Breast epithelium (tissue), 4 donors: ENCODE measurements around the gene SRP68. TPM values are rescaled to one million over a fixed set of nuclear protein-coding genes. Genes with fewer than 3 reads are reported as not detected.

ENCODE experiments used
- DNase-seq, 2 donors: peaks; one replicate each; pipeline ENCODE4 v3.0.0-alpha.2; 2019; ENCODE audit warnings: low spot score in 2 of 2
- H3K27ac ChIP-seq, 2 donors: fragments of 200-600 bp; sonication (generic) in 1 of 2; one replicate each; pipeline ENCODE4 v1.5.1; 2016 to 2019; ENCODE audit warnings: mild to moderate bottlenecking in 1 of 2
- H3K27me3 ChIP-seq, 2 donors: fragments of 200-600 bp; sonication (generic) in 1 of 2; one replicate each; pipeline versions ENCODE4 v1.5.1 to v1.6.0; 2017 to 2019; ENCODE audit warnings: control low read depth in 1 of 2, mild to moderate bottlenecking in 1 of 2
- H3K36me3 ChIP-seq: fragments of 200-600 bp; one replicate; pipeline ENCODE4 v1.5.1; 2019
- H3K4me1 ChIP-seq, 2 donors: fragments of 200-600 bp; sonication (generic); one replicate each; pipeline ENCODE4 v1.5.1; 2016 to 2019; ENCODE audit warnings: control low read depth in 1 of 2
- H3K4me3 ChIP-seq, 3 donors: fragments of 200-600 bp; sonication (generic); 1 replicate in 2 of 3; 2 replicates in 1 of 3; pipeline ENCODE4 v1.5.1; 2016 to 2019; ENCODE audit warnings: mild to moderate bottlenecking in 3 of 3, moderate library complexity in 2 of 3
- H3K9me3 ChIP-seq, 2 donors: fragments of 200-600 bp; sonication (generic) in 1 of 2; one replicate each; pipeline ENCODE4 v1.5.1; 2016 to 2019; ENCODE audit warnings: control low read depth in 1 of 2
- POLR2A ChIP-seq: fragments of 450-650 bp; IDR thresholded peaks from one replicate; pipeline ENCODE4 v1.6.1; 2016; ENCODE audit warnings: antibody characterized with exemption, mild to moderate bottlenecking, moderate library complexity
- POLR2AphosphoS5 ChIP-seq, 3 donors: sonication (generic); formaldehyde crosslinking; IDR thresholded peaks; one replicate each; pipeline ENCODE4 v1.6.1; 2017; ENCODE audit warnings: antibody characterized with exemption in 3 of 3
- intact Hi-C: fragments of 100-400 bp; cut with DNase I; formaldehyde crosslinking; loops from one replicate; pipeline ENCODE4 v1.15.1; 2023; ENCODE audit warnings: low total_unique reads
- total RNA-seq, 3 donors: library from RNA; depleted of rRNA; stranded (reverse); fragments of >200 nt; gene quantifications; one replicate each; pipeline ENCODE4 v1.1.0, GENCODE V29; 2016
- TF ChIP-seq, protein P1 (sequence below), 3 donors: fragments of 450-650 bp; IDR thresholded peaks; one replicate each; pipeline ENCODE4 v1.5.1; 2016 to 2017; ENCODE audit warnings: antibody characterized with exemption in 3 of 3, mild to moderate bottlenecking in 3 of 3, moderate library complexity in 3 of 3

Gene SRP68
- total RNA-seq, 3 donors from 2014 or later = 41.3 to 49.6 (median 48.3) TPM

DNA sequence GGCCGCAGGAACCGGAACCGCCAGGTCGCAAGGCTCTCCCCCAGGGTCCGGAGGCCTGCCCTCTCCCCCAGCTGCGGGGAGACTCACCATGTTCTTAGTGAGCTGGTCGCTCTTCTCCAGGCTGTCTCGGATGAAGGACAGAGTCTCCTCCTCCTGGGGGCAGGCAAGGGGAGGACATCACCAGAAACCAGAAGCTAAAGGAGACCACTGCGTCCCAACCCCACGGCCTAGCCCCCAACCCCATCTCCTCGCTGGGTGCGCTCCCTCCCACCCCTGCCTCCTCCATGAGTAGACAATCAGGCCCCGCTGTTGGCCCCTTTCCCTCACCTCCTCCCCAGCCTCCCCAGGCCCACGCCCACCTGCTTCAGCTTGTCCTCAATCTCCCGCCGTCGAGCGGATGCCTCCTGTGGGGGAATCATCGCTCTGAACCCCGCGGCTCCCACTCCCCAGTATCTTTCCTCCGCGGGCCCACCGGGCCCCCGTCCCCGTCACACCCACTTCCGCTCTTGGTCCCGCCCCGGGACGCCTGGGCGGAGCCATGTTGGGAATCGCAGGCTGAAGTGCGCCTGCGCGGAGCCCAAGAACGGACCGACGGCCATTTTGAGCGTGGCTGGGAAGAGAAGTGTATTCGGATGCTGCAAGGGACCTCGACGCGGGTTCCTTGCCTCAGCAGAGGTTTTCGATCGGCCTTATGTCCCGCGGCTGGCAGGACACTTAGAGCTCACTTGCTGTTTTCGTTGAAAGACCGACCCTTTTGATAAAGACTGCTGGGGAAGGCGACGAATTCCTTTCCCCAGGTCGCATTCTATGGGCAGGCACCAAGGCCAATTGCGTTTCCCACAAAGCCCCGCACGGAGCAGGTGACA is 31.2 kb upstream of the SRP68 start, which contains the start of gene EXOC7:
Gene EXOC7 (minus strand): TSS at position 514 of the 866 bp plus-strand sequence. CDS start 95 bp downstream, at position 419.
- H3K27ac ChIP-seq = peak within 1 kb of the TSS; percentile 88 to 89
- H3K4me1 ChIP-seq = peaks cover 0 to 14% of the 10 kb centered on the region in 2 donors
- intact Hi-C loops = no loop called here
- TF ChIP-seq POLR2AphosphoS5 (IDR thresholded peaks at IDR 0.05) (peak in 2 of 3 donors; percentile 50 to 79), POLR2A (peak; percentile 28)
- TF ChIP-seq, protein P1, sequence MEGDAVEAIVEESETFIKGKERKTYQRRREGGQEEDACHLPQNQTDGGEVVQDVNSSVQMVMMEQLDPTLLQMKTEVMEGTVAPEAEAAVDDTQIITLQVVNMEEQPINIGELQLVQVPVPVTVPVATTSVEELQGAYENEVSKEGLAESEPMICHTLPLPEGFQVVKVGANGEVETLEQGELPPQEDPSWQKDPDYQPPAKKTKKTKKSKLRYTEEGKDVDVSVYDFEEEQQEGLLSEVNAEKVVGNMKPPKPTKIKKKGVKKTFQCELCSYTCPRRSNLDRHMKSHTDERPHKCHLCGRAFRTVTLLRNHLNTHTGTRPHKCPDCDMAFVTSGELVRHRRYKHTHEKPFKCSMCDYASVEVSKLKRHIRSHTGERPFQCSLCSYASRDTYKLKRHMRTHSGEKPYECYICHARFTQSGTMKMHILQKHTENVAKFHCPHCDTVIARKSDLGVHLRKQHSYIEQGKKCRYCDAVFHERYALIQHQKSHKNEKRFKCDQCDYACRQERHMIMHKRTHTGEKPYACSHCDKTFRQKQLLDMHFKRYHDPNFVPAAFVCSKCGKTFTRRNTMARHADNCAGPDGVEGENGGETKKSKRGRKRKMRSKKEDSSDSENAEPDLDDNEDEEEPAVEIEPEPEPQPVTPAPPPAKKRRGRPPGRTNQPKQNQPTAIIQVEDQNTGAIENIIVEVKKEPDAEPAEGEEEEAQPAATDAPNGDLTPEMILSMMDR (IDR thresholded peaks at IDR 0.05) = peak in 2 of 3 donors; percentile 10 to 13
- peak; percentile 86 to 91 for DNase-seq
- no peaks in the 10 kb centered on the region for H3K9me3 ChIP-seq
- H3K27me3 ChIP-seq = no peaks in the 10 kb centered on the region
- H3K4me3 ChIP-seq = peak within 1 kb of the TSS; percentile 63 to 88 (median 87)
- H3K36me3 ChIP-seq = no peaks in the 10 kb centered on the region

DNA sequence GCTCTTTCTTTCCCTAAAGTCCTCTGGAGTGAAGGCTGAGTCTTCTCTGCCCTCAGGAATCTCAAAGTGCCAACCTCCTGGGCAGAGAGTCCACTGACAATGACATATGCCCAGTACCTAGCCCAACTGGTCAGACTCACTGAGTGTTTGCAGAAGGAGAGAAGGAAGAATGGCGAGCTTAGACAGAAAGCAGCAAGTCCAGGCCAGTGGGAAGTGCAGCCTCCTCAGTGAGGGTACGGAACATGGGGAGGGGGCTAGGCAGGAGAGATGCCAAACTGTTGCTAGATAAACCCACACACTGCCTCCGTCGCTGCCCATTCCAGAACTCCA is 30.6 kb upstream of the SRP68 start:
- TF ChIP-seq, protein P1 (IDR thresholded peaks at IDR 0.05) = no peak
- TF ChIP-seq POLR2AphosphoS5 (IDR thresholded peaks at IDR 0.05) (no peak), POLR2A (no peak)
- peak overlapping the region; percentile 63 to 88 (median 87) for H3K4me3 ChIP-seq
- H3K27me3 ChIP-seq = no peaks in the 10 kb centered on the region
- H3K9me3 ChIP-seq = no peaks in the 10 kb centered on the region
- H3K36me3 ChIP-seq = no peaks in the 10 kb centered on the region
- H3K27ac ChIP-seq = peak overlapping the region; percentile 88 to 89
- peaks cover 0 to 14% of the 10 kb centered on the region in 2 donors for H3K4me1 ChIP-seq
- intact Hi-C loops = no loop called here
- DNase-seq = no peak

DNA sequence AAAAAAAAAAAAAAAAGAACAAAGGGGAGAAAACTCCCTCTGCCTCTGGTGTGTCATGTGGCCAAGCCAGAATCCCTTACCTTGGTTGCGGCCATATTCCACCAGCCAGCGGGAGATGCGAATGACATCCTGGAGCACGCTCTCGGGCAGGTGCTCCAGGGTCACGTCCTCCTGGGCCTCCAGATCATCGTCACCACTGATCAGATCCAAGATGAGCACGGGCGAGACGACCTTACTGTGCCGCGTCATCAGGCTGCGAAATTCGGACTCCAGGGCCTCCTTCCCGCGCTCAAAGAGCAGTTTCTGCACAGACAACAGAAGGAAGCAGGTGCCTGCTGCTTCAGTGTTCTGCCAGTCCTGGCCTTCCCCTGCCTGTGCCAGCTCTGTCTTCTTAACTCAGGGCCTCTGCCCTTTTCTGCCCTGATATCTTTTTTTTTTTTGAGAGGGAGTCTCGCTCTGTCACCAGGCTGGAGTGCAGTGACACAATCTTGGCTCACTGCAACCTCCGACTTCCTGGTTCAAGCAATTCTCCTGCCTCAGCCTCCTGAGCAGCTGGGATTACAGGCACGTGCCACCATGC is 25.5 kb upstream of the SRP68 start:
- no peak for DNase-seq
- Histone ChIP-seq H3K9me3 (no peaks in the 10 kb centered on the region), H3K27me3 (no peaks in the 10 kb centered on the region), H3K27ac (no peak overlapping the region), H3K4me1 (peaks cover 0 to 6% of the 10 kb centered on the region in 2 donors), H3K4me3 (no peak overlapping the region), H3K36me3 (no peaks in the 10 kb centered on the region)
- TF ChIP-seq POLR2A (no peak), POLR2AphosphoS5 (IDR thresholded peaks at IDR 0.05) (no peak)
- TF ChIP-seq, protein P1 (IDR thresholded peaks at IDR 0.05) = no peak
- intact Hi-C loops = no loop called here

DNA sequence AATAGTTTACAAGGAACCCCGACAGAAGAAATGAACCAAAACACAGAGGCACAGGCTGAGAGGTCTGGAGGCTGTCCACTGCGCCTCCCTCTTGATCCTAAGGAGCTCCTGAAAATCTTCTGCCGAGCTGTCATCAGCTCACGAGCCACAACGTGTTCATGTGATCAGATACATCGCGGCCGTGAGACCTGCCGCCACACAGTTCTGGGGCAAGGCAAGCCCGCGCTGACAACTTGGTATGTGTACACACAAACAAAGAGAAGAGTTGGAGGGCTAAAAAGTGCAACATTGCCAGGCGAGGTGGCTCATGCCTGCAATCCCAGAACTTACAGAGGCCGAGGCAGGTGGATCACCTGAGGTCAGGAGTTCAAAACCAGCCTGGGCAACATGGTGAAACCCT is 23.6 kb upstream of the SRP68 start:
- intact Hi-C loops = no loop called here
- H3K4me3 ChIP-seq = no peak overlapping the region
- no peaks in the 10 kb centered on the region for H3K9me3 ChIP-seq
- no peaks in the 10 kb centered on the region for H3K36me3 ChIP-seq
- no peak overlapping the region for H3K27ac ChIP-seq
- H3K4me1 ChIP-seq = no peaks in the 10 kb centered on the region
- DNase-seq = no peak
- TF ChIP-seq POLR2A (no peak), POLR2AphosphoS5 (IDR thresholded peaks at IDR 0.05) (no peak)
- TF ChIP-seq, protein P1 (IDR thresholded peaks at IDR 0.05) = no peak
- H3K27me3 ChIP-seq = no peaks in the 10 kb centered on the region

DNA sequence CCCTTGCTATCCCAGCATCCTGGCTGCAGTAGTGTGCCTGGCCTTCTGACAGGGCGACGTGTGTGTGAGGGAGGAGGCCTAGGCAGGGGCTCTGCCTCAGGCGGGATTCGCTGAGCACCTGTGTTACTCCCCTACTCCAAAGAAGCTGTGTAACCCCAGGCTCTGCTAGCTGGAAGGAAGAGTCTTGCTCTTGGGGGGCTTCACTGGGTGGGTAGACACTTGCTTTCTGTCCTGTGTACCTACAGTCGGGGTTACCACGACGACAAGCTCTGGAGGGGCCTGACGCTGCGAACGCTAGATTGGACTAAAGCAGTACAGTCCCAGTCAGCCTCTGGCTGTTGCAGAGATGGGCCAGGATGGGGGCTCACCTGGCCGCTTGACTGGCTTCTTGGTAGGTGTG is 21.7 kb upstream of the SRP68 start:
- Histone ChIP-seq H3K4me1 (no peaks in the 10 kb centered on the region), H3K36me3 (no peaks in the 10 kb centered on the region), H3K27me3 (no peaks in the 10 kb centered on the region), H3K27ac (no peak overlapping the region), H3K4me3 (no peak overlapping the region), H3K9me3 (no peaks in the 10 kb centered on the region)
- intact Hi-C loops = no loop called here
- no peak for DNase-seq
- TF ChIP-seq POLR2AphosphoS5 (IDR thresholded peaks at IDR 0.05) (no peak), POLR2A (no peak)
- TF ChIP-seq, protein P1 (IDR thresholded peaks at IDR 0.05) = no peak
